Measurements from ENCODE around the gene UGT1A8.

Gene UGT1A8

DNA sequence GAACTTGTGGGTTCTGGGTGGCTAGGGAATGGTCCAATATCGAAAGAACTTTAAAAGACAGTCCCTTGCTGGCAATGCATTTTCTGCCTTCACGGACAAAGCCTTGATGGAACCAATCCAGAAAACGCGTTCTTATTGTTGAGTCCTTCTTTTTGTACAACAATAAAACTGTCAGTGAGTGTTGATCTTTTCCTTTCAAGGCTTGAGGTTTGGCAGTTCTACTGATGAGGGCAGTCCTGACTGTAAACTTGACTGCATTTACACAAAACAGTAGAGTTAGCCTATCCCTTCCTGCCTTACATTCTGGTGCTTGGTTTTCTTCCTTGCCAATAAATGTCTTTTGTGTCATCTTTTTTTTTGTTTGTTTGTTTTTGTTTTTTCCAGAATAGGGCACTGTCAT is 61.8 kb downstream of the UGT1A8 start:
- Histone ChIP-seq H3K9ac (ENCODE audit: low read length) (no peak overlapping the region), H3K36me3 (replicated peaks; ENCODE audit: insufficient read depth, low read length) (no peaks in the 10 kb centered on the region), H3K9me2 (replicated peaks; ENCODE audit: insufficient read depth, low read length) (no peaks in the 10 kb centered on the region), H3K4me3 (ENCODE audit: low read length) (no peak overlapping the region), H3K27ac (ENCODE audit: low read length) (no peak overlapping the region), H3K9me3 (replicated peaks; ENCODE audit: insufficient read depth, low read length) (no peaks in the 10 kb centered on the region), H3K27me3 (replicated peaks; ENCODE audit: insufficient read depth, low read length) (no peaks in the 10 kb centered on the region), H2AFZ (ENCODE audit: low read length) (no peak overlapping the region), H3K79me2 (ENCODE audit: low read length) (no peaks in the 10 kb centered on the region), H3K4me2 (ENCODE audit: low read depth, low read length) (no peak overlapping the region), H4K20me1 (ENCODE audit: insufficient read depth, low read length) (no peaks in the 10 kb centered on the region), H3K4me1 (ENCODE audit: low read length) (0 out of 2 replicates have a peak, but pooled peaks cover 5% of the 10 kb centered on the region), H3F3A (ENCODE audit: insufficient read depth, low read length) (no peaks in the 10 kb centered on the region)
- no peak for TF ChIP-seq EZH2phosphoT487 (IDR thresholded peaks at IDR 0.05; ENCODE audit: low read length)
- no peak for DNase-seq

DNA sequence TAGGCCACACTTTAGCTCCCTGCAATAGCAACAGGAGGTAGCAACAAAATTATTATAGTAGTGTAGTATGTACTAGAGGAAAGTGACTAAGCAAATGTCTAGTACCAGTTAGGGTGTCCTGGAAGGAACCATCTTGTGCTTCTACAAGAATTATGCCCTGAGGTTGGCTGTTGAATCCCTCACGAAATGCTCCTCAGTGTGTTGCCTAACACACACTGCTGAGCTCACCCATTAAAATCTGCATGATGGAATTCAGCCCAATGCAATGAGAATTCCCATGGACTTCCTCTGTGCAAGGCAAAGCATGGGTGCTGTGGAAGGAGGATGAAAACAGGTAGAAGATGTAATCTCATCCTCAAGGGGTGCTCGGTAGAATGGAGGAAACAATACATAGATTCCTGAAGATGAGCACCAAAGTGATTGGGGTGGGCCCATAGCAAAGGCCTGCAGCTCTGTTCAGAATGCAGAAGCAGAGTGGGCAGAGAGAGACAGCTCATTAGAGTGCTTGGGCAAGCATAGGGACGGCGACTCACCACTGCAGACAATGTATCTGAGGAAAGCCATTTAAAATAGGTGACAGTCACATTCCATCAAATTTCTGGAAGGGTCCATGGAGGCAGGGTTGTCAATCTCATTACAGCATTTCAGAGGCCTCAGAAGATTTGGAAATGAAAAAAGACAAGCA is 63.1 kb downstream of the UGT1A8 start:
- H3K9me3 ChIP-seq (replicated peaks; ENCODE audit: insufficient read depth, low read length), result no peaks in the 10 kb centered on the region
- H4K20me1 ChIP-seq (ENCODE audit: insufficient read depth, low read length), result no peaks in the 10 kb centered on the region
- no peaks in the 10 kb centered on the region for H3K9me2 ChIP-seq (replicated peaks; ENCODE audit: insufficient read depth, low read length)
- no peaks in the 10 kb centered on the region for H3F3A ChIP-seq (ENCODE audit: insufficient read depth, low read length)
- H3K4me3 ChIP-seq (ENCODE audit: low read length), result no peak overlapping the region
- no peaks in the 10 kb centered on the region for H3K79me2 ChIP-seq (ENCODE audit: low read length)
- H3K36me3 ChIP-seq (replicated peaks; ENCODE audit: insufficient read depth, low read length), result no peaks in the 10 kb centered on the region
- no peak for DNase-seq
- no peak overlapping the region for H3K4me2 ChIP-seq (ENCODE audit: low read depth, low read length)
- no peak for TF ChIP-seq EZH2 (optimal IDR thresholded peaks at IDR 0.05; ENCODE audit: low read depth, low read length)
- TF ChIP-seq, protein P1, sequence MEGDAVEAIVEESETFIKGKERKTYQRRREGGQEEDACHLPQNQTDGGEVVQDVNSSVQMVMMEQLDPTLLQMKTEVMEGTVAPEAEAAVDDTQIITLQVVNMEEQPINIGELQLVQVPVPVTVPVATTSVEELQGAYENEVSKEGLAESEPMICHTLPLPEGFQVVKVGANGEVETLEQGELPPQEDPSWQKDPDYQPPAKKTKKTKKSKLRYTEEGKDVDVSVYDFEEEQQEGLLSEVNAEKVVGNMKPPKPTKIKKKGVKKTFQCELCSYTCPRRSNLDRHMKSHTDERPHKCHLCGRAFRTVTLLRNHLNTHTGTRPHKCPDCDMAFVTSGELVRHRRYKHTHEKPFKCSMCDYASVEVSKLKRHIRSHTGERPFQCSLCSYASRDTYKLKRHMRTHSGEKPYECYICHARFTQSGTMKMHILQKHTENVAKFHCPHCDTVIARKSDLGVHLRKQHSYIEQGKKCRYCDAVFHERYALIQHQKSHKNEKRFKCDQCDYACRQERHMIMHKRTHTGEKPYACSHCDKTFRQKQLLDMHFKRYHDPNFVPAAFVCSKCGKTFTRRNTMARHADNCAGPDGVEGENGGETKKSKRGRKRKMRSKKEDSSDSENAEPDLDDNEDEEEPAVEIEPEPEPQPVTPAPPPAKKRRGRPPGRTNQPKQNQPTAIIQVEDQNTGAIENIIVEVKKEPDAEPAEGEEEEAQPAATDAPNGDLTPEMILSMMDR (IDR thresholded peaks at IDR 0.05; ENCODE audit: low read length), result no peak
- H3K4me1 ChIP-seq (ENCODE audit: low read length), result 0 out of 2 replicates have a peak, but pooled peaks cover 5% of the 10 kb centered on the region
- no peak overlapping the region for H3K9ac ChIP-seq (ENCODE audit: low read length)
- H3K27ac ChIP-seq (ENCODE audit: low read length), result no peak overlapping the region
- no peak overlapping the region for H2AFZ ChIP-seq (ENCODE audit: low read length)
- H3K27me3 ChIP-seq (replicated peaks; ENCODE audit: insufficient read depth, low read length), result no peaks in the 10 kb centered on the region

DNA sequence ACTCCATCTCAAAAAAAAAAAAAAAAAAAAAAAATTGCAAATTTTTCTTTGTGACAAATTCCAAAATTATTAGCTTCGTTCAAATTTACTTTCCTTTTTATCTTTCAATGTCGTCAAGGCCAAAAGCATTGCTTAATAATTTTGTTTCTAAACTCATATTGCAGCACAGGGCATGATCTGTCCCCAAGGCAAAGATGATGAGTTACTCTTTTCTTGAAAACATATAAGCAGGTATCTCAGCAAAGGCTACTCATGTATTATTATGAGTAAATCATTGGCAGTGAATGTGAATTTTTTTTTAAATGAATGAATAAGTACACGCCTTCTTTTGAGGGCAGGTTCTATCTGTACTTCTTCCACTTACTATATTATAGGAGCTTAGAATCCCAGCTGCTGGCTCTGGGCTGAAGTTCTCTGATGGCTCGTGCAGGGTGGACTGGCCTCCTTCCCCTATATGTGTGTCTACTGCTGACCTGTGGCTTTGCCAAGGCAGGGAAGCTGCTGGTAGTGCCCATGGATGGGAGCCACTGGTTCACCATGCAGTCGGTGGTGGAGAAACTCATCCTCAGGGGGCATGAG is 64.2 kb downstream of the UGT1A8 start, which contains the start of gene UGT1A7:
Gene UGT1A7, plus strand, starts transcription at position 381 of the 579 bp plus-strand sequence. Its CDS starts 37 bp downstream, at position 418.
- DNase-seq, result no peak
- Histone ChIP-seq H2AFZ (ENCODE audit: low read length) (no peak within 1 kb of the TSS), H3K9ac (ENCODE audit: low read length) (no peak within 1 kb of the TSS), H3K4me3 (ENCODE audit: low read length) (no peak within 1 kb of the TSS), H3K9me3 (replicated peaks; ENCODE audit: insufficient read depth, low read length) (no peaks in the 10 kb centered on the region), H3K4me1 (ENCODE audit: low read length) (0 out of 2 replicates have a peak, but pooled peaks cover 5% of the 10 kb centered on the region), H4K20me1 (ENCODE audit: insufficient read depth, low read length) (no peaks in the 10 kb centered on the region), H3K36me3 (replicated peaks; ENCODE audit: insufficient read depth, low read length) (no peaks in the 10 kb centered on the region), H3K27me3 (replicated peaks; ENCODE audit: insufficient read depth, low read length) (no peaks in the 10 kb centered on the region), H3F3A (ENCODE audit: insufficient read depth, low read length) (no peaks in the 10 kb centered on the region), H3K4me2 (ENCODE audit: low read depth, low read length) (no peak within 1 kb of the TSS), H3K9me2 (replicated peaks; ENCODE audit: insufficient read depth, low read length) (no peaks in the 10 kb centered on the region), H3K27ac (ENCODE audit: low read length) (no peak within 1 kb of the TSS), H3K79me2 (ENCODE audit: low read length) (no peaks in the 10 kb centered on the region)
- no peak for TF ChIP-seq EZH2phosphoT487 (IDR thresholded peaks at IDR 0.05; ENCODE audit: low read length)
- TF ChIP-seq, protein P1 (IDR thresholded peaks at IDR 0.05; ENCODE audit: low read length), result no peak
- TF ChIP-seq EZH2 (optimal IDR thresholded peaks at IDR 0.05; ENCODE audit: low read depth, low read length), result no peak

DNA sequence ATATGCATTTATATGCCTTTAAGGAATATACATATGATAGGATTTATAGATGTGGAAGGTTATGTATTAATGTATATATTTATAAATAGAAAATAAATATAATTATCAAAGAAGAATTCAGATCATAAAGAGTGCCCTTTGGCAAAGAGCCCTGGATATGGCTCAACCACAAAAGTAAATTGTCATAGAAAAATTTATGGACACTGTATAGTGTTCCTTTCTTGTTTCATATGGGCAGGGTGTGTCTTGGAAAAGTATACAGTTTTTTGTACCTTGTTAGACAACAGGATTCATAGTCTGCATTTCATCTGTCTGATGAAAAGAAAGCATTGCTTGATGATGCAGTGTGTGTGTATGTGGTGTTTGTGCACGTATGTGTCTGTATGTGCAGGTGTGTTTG is 67.2 kb downstream of the UGT1A8 start:
- Histone ChIP-seq H3K4me1 (ENCODE audit: low read length) (0 out of 2 replicates have a peak, but pooled peaks cover 5% of the 10 kb centered on the region), H3F3A (ENCODE audit: insufficient read depth, low read length) (no peaks in the 10 kb centered on the region), H3K4me2 (ENCODE audit: low read depth, low read length) (no peak overlapping the region), H3K9me3 (replicated peaks; ENCODE audit: insufficient read depth, low read length) (no peaks in the 10 kb centered on the region), H3K9ac (ENCODE audit: low read length) (no peak overlapping the region), H3K79me2 (ENCODE audit: low read length) (no peaks in the 10 kb centered on the region), H3K27ac (ENCODE audit: low read length) (no peak overlapping the region), H2AFZ (ENCODE audit: low read length) (no peak overlapping the region), H4K20me1 (ENCODE audit: insufficient read depth, low read length) (no peaks in the 10 kb centered on the region), H3K9me2 (replicated peaks; ENCODE audit: insufficient read depth, low read length) (no peaks in the 10 kb centered on the region), H3K27me3 (replicated peaks; ENCODE audit: insufficient read depth, low read length) (no peaks in the 10 kb centered on the region), H3K4me3 (ENCODE audit: low read length) (no peak overlapping the region), H3K36me3 (replicated peaks; ENCODE audit: insufficient read depth, low read length) (no peaks in the 10 kb centered on the region)
- no peak for DNase-seq
- TF ChIP-seq, protein P1 (IDR thresholded peaks at IDR 0.05; ENCODE audit: low read length), result no peak
- TF ChIP-seq EZH2 (optimal IDR thresholded peaks at IDR 0.05; ENCODE audit: low read depth, low read length) (no peak), EZH2phosphoT487 (IDR thresholded peaks at IDR 0.05; ENCODE audit: low read length) (no peak)
